IMR-90 (cell line): ENCODE measurements around the gene CEACAM6.

Source experiments
- MAFK ChIP-seq: IDR thresholded peaks from 2 replicates; pipeline ENCODE4 v1.6.1; 2012; ENCODE audit warnings: low read depth, low read length, improper control_type of control experiment
- MAZ ChIP-seq: IDR thresholded peaks from 2 replicates; pipeline ENCODE4 v1.6.1; 2012; ENCODE audit warnings: low read depth, mild to moderate bottlenecking, low read length, improper control_type of control experiment, moderate library complexity, borderline replicate concordance
- MXI1 ChIP-seq: IDR thresholded peaks from 2 replicates; pipeline ENCODE4 v1.6.1; 2012; ENCODE audit warnings: low read depth, mild to moderate bottlenecking, low read length, moderate library complexity, borderline replicate concordance
- POLR2A ChIP-seq: IDR thresholded peaks from 2 replicates; pipeline ENCODE4 v1.6.1; 2012; ENCODE audit warnings: mild to moderate bottlenecking, low read depth, low read length
- RAD21 ChIP-seq: IDR thresholded peaks from 2 replicates; pipeline ENCODE4 v1.6.1; 2012; ENCODE audit warnings: low read length, improper control_type of control experiment
- TF ChIP-seq, protein P1 (sequence below): conservative IDR thresholded peaks from 2 replicates; pipeline ENCODE4 v1.5.1; 2012; ENCODE audit warnings: mild to moderate bottlenecking, low read depth, low read length, improper control_type of control experiment
- TF ChIP-seq, protein P2 (sequence below): fragments of 150-350 bp; IDR thresholded peaks from 2 replicates; pipeline ENCODE4 v1.6.1; 2017; ENCODE audit warnings: mild to moderate bottlenecking, antibody characterized with exemption, low read length, low read depth

DNA sequence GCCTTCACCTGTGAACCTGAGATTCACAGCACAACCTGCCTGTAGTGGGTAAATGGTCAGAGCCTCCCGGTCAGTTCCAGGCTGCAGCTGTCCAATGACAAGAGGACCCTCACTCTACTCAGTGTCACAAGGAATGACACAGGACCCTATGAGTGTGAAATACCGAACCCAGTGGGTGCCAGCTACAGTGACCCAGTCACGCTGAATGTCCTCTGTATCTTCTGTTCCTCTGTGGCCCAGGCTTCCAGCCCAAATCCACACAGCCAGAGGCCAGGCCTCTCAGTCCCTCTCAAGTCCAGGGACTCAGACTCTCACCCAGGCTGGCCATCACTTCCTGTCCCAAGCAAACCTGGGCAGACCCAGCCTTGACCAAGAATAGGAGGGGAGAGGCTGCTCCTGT is 51.8 kb downstream of the CEACAM6 start:
- TF ChIP-seq, protein P1, sequence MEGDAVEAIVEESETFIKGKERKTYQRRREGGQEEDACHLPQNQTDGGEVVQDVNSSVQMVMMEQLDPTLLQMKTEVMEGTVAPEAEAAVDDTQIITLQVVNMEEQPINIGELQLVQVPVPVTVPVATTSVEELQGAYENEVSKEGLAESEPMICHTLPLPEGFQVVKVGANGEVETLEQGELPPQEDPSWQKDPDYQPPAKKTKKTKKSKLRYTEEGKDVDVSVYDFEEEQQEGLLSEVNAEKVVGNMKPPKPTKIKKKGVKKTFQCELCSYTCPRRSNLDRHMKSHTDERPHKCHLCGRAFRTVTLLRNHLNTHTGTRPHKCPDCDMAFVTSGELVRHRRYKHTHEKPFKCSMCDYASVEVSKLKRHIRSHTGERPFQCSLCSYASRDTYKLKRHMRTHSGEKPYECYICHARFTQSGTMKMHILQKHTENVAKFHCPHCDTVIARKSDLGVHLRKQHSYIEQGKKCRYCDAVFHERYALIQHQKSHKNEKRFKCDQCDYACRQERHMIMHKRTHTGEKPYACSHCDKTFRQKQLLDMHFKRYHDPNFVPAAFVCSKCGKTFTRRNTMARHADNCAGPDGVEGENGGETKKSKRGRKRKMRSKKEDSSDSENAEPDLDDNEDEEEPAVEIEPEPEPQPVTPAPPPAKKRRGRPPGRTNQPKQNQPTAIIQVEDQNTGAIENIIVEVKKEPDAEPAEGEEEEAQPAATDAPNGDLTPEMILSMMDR, result no peak
- TF ChIP-seq MAFK (no peak), RAD21 (no peak), POLR2A (no peak), MAZ (no peak), MXI1 (no peak)
- TF ChIP-seq, protein P2, sequence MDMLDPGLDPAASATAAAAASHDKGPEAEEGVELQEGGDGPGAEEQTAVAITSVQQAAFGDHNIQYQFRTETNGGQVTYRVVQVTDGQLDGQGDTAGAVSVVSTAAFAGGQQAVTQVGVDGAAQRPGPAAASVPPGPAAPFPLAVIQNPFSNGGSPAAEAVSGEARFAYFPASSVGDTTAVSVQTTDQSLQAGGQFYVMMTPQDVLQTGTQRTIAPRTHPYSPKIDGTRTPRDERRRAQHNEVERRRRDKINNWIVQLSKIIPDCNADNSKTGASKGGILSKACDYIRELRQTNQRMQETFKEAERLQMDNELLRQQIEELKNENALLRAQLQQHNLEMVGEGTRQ, result no peak
